ENCODE data around the gene MPDZ. TPM values are rescaled to one million over a fixed set of nuclear protein-coding genes. Genes with fewer than 3 reads are reported as not detected.

MPDZ gene
- total and polyA plus RNA-seq, 10 donors = 3.8 to 42.8 (median 26.8) TPM

DNA sequence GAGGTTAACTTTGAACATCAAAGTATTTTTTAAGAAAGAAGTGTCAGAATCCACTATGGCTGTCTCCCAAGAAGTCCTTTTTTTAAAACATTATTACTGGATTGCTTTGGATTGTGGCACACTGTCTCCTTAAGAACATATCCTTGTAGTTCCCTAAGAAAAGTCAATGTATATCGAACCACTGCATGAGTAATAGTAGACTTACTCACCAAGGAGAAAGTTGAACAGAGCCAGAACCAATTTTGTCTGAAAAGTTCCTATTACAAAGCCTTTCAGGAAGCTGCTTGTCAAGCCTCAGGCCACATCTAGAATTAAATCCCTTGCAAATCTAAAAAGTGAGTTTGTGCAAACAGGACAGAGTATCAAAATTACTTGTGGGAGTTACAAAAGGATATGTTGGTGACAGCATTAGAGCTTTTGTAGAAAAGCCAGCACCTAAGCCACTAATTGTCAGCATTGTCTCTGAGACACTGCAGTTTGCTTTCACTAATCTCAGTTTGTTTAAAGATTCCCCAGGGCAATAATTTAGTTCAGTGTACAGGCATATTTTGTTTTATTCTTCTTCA is 195.4 kb downstream of the MPDZ start:
- Histone ChIP-seq H3K27me3 (replicated peaks in 1 of 7) (no peaks in the 10 kb centered on the region), H3K27ac (no peak overlapping the region), H3K4me3 (no peak overlapping the region), H3K9me3 (peaks cover 0 to 3% (median 0%) of the 10 kb centered on the region in 8 donors), H3K4me1 (no peaks in the 10 kb centered on the region), H3K36me3 (no peaks in the 10 kb centered on the region)
- DNase-seq = no peak
- intact Hi-C loops (cut with DNase I; ENCODE audit: low total_unique reads) = loop anchor here (10.0 kb wide), 1 partner anchor 369 kb away; no protein-coding TSS in a partner anchor
- TF ChIP-seq POLR2A (IDR thresholded peaks at IDR 0.05) (no peak), POLR2AphosphoS5 (IDR thresholded peaks at IDR 0.05) (no peak)
- TF ChIP-seq, protein P1, sequence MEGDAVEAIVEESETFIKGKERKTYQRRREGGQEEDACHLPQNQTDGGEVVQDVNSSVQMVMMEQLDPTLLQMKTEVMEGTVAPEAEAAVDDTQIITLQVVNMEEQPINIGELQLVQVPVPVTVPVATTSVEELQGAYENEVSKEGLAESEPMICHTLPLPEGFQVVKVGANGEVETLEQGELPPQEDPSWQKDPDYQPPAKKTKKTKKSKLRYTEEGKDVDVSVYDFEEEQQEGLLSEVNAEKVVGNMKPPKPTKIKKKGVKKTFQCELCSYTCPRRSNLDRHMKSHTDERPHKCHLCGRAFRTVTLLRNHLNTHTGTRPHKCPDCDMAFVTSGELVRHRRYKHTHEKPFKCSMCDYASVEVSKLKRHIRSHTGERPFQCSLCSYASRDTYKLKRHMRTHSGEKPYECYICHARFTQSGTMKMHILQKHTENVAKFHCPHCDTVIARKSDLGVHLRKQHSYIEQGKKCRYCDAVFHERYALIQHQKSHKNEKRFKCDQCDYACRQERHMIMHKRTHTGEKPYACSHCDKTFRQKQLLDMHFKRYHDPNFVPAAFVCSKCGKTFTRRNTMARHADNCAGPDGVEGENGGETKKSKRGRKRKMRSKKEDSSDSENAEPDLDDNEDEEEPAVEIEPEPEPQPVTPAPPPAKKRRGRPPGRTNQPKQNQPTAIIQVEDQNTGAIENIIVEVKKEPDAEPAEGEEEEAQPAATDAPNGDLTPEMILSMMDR (IDR thresholded peaks at IDR 0.05 in 8 of 11, conservative IDR thresholded peaks at IDR 0.05 in 3 of 11) = no peak
- WGBS, 5 donors = 25 to 55% (median 44%) methylated on average over 1 of the region's 1 CpG

DNA sequence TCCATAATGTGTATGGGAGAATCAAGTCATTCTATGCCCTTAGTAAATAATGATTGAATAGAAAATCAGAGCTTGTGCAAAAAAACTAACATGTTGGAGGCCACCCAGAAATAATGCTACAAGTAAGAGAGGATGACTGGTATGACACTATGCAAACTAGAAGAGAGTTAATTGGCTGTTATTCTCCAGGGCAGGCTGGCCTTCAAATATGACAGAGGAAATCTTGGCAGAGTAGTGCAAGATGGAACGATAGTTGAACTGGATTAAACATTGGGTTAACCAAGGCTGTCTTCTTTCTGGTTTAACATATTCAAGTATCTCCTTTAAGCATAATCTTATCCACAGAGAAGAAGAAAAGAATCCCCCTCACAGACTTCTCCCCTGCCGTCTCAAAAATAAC is 196.1 kb downstream of the MPDZ start:
- H3K9me3 ChIP-seq = peaks cover 0 to 3% (median 0%) of the 10 kb centered on the region in 8 donors
- 77 to 87% (median 82%) methylated on average over 2 of the region's 2 CpGs for WGBS, 5 donors

DNA sequence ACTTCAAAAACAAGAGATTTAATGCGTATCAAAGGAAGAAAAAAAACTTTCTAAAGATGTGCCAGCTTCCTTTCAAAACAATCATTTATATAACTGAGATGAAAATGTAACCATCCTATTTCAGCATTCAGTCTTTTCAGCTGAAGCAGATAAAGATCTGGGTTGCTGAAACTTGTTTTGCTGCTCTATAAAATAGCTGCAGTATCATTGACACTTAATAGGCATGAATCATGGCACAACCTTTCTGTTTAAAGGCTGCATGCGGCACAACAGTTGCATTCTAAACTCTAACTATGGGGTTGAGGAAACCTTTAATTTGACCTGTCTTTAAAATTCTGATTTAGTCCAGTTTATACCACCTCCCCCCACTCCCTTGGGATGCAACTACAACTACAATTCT is 196.7 kb downstream of the MPDZ start:
- TF ChIP-seq POLR2A (IDR thresholded peaks at IDR 0.05) (no peak), POLR2AphosphoS5 (IDR thresholded peaks at IDR 0.05) (no peak)
- TF ChIP-seq, protein P1 (IDR thresholded peaks at IDR 0.05 in 8 of 11, conservative IDR thresholded peaks at IDR 0.05 in 3 of 11) = no peak
- Histone ChIP-seq H3K4me1 (no peaks in the 10 kb centered on the region), H3K4me3 (no peak overlapping the region), H3K36me3 (no peaks in the 10 kb centered on the region), H3K27me3 (replicated peaks in 1 of 7) (no peaks in the 10 kb centered on the region), H3K9me3 (peaks cover 0 to 3% (median 0%) of the 10 kb centered on the region in 8 donors), H3K27ac (no peak overlapping the region)
- no peak for DNase-seq
- WGBS, 5 donors = 72 to 91% (median 85%) methylated on average over 2 of the region's 2 CpGs
- intact Hi-C loops (cut with DNase I; ENCODE audit: low total_unique reads) = loop anchor here (10.0 kb wide), 1 partner anchor 368 kb away; no protein-coding TSS in a partner anchor

More for the DNA sequence above, 196.1 kb downstream of the MPDZ start:
- H3K4me1 ChIP-seq = no peaks in the 10 kb centered on the region
- no peaks in the 10 kb centered on the region for H3K36me3 ChIP-seq
- intact Hi-C loops (cut with DNase I; ENCODE audit: low total_unique reads) = loop anchor here (10.0 kb wide), 1 partner anchor 369 kb away; no protein-coding TSS in a partner anchor
- no peaks in the 10 kb centered on the region for H3K27me3 ChIP-seq (replicated peaks in 1 of 7)
- DNase-seq = no peak
- H3K4me3 ChIP-seq = no peak overlapping the region
- no peak for TF ChIP-seq POLR2A (IDR thresholded peaks at IDR 0.05)
- H3K27ac ChIP-seq = no peak overlapping the region

DNA sequence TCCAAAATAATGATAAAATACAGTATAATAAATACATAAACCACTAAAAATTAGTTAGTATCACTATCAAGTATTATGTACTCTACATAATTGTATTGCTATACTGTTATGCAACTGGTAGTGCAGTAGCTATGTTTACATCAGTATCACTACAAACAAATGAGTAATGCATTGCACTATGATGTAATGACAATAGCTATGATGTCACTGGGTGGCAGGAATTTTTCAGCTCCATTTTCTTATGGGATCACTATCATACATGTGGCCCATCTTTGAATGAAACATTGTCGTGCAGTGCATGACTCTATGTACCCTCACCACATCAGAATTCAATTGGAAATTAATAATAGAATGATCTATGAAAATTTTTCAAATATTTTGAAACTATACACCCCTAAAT is 201.3 kb downstream of the MPDZ start:
- no peaks in the 10 kb centered on the region for H3K4me1 ChIP-seq
- H3K27ac ChIP-seq = no peak overlapping the region
- 82 to 97% (median 89%) methylated on average over 1 of the region's 1 CpG for WGBS, 5 donors
- no peak for DNase-seq
- no peaks in the 10 kb centered on the region for H3K36me3 ChIP-seq
- no peak overlapping the region for H3K4me3 ChIP-seq
- H3K9me3 ChIP-seq = peaks cover 0 to 26% (median 14%) of the 10 kb centered on the region in 8 donors
- intact Hi-C loops (cut with DNase I; ENCODE audit: low total_unique reads) = no loop called here
- H3K27me3 ChIP-seq (replicated peaks in 1 of 7) = no peaks in the 10 kb centered on the region
- no peak for TF ChIP-seq POLR2AphosphoS5 (IDR thresholded peaks at IDR 0.05)
- TF ChIP-seq POLR2A (IDR thresholded peaks at IDR 0.05) = no peak
- TF ChIP-seq, protein P1 (IDR thresholded peaks at IDR 0.05 in 8 of 11, conservative IDR thresholded peaks at IDR 0.05 in 3 of 11) = no peak
